GM21381 (cell line): ENCODE results near the gene MYOCD.

ENCODE experiments used
- ATAC-seq: cut with Tn5 transposase; IDR thresholded peaks from one replicate; pipeline ENCODE4 v1.9.1; 2021; ENCODE audit warnings: mild to moderate bottlenecking, moderate library complexity; ENCODE audit not compliant: unreplicated experiment

Gene MYOCD

DNA sequence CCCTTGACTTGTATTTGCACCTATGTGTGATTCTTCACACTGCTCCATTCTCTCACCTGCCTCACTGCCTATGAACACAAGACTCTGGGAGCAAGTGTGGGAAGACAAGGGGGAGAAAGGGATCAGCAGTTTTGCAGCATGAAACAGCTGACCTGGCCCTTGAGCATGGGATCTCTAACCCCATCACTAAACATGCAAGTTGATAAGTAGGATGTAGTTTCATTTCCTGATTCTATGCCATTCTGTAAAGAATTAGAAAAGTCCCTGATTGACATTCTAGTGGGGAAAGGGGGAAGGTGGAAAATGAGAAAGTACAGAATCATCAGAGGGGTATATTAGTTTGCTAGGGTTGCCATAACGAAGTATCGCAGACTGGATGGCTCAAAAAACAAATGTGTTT lies 25.3 kb upstream of the MYOCD start:
- no peak for ATAC-seq

- no peak for ATAC-seq
Measured at GRCh38 chr17:12641084-12641483, 24.6 kb upstream of the MYOCD start.

DNA sequence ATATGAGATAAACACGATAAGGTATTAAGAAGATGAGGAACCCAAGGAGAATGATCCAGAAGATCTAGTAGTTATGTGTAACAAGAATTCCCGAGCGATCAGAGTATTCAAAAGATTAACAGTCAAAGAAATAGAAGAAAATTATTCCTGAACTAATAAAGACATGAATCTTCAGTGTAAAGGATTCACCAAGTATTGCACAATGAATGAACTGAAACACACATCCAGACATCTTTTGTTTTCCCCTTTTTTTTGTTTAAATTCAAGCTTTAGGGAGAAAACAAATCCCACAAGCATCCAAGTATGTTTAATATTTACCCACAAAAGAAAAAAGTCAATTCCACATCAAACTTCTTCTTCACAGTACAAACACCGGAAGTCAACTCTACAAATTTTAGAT lies 23.7 kb upstream of the MYOCD start:
- ATAC-seq: no peak

DNA sequence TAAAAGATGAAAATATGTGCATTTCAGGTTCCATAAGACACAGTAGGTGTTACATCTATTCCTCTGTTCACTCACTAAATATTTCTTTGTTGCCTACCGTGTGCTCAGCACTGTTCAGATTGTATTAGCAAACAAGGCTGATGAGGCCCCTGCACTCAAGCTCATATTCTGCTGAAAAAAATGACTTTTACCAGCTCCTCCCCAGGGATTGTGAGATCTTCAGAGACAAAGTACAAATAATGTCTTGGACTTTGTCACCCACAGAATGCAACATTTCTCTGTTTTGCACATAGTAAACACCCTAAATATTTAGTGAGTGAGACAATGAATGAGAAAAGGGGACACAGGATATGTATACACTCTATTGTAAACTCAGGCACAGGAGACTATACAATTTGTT lies 21.9 kb upstream of the MYOCD start:
- no peak for ATAC-seq

DNA sequence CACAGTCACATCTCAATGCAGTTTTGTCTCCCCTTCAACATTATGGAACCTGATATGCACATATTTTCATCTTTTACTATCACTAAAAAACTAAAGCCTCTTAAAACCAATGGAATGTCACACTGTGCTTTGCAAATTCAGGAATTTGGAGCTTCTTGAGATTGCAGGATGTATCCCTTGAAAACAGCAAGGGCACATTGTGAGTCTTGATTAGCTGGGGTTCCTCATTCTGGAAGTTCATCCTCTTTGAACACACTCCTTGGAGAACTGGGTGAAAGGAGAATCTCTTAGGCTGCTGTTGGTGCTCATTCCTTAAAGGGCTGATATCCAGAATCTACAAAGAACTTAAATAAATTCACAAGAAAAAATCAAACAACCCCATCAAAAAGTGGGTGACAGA lies 21.1 kb upstream of the MYOCD start:
- ATAC-seq: no peak

- no peak for ATAC-seq
Measured at GRCh38 chr17:12646761-12647422, 18.8 kb upstream of the MYOCD start.

GRCh38 chr17:12648498-12648897 lies 17.2 kb upstream of the MYOCD start:
- no peak for ATAC-seq

- ATAC-seq: no peak
Measured at GRCh38 chr17:12655936-12656335, 9.8 kb upstream of the MYOCD start.

DNA sequence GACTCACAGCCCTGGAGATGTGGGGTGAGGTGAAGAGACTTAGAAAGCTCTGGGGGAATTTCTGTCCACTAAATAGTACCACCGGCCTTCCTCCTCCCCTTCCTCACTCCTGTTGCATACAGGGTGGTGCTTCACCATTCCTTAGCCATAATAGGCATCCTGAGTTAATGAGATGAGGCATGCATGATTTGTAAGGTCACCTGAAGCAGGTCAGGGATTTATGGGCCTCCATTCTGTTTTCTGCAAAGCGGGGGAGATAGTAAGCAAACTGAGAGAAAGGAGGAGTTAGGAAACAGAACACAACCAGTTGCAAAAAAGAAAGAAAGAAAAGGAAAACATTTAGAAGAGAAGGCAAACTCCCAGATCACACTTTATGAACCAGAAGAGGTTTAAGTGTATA lies 9.3 kb upstream of the MYOCD start:
- no peak for ATAC-seq

GRCh38 chr17:12659500-12659899 lies 6.2 kb upstream of the MYOCD start:
- ATAC-seq: no peak

DNA sequence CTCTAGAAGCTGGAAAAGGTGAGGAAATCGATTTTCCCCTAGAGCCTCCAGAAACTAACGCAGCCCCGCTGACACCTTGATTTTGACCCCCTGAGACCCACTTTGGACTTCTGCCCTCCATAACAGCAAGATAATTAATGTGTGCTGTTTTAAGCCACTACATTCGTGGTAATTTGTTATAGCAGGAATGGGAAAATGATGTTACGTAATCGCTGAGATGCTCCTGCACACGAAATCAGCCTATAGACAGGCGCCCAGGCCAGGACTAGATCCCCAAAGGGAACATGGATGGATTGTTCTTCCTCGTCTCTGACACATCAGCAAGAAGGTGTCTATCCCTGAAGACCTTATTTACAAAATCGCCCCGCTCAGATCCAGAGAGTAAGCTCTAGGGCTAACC lies 1.4 kb upstream of the MYOCD start:
- no peak for ATAC-seq

DNA sequence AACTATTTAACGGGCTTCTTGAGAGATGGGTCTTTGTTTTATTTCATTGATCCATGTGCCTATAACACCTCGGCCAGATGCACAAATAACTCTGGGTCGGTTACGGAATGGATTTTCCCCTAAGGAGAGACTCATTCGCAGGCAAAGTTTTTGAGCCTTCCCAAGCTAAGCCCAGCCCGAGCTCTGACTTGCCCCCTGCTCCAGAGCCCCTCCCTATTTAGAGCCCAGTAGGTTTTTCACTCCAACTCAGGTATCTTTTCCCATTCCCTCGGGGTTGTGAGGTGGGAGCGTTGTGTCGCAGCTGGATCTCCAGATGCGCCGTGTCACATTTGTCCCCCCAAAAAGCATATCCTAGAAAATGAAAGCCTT lies 812 bp upstream of the MYOCD start:
- ATAC-seq: no peak

- no peak for ATAC-seq
Measured at GRCh38 chr17:12666718-12667117, 1.0 kb downstream of the MYOCD start.

DNA sequence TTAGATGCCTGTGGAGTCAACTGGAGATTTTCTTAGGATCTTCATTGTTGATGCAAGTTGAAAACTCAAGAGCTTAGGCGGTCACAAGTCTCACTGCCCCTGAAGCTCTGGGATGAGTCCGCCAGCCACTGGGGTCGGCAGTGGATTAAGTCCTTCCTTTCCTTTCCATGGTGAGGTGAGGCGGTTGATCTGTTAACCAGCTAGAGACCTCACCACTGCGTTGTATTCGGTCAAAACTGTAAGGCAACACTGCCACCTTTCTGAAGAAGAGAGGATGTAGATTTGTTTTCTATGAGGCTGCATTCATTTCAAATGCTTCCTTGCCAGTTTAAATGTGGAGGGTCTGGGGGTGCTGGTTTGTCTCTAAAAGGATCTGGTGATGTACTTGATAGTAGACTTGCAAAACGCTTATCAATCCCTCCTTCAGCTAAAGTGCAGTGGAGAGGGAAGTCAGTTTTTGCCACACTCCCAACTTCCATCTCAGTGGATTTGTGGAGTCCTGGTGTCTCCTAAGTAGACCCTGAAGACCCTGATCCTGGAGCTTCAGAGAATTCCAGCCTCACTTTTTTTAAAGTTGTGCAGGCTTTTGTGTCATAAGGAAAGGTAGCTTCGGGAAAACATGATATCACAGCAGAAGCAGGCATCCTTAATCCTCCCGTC lies 1.7 kb downstream of the MYOCD start:
- no peak for ATAC-seq

DNA sequence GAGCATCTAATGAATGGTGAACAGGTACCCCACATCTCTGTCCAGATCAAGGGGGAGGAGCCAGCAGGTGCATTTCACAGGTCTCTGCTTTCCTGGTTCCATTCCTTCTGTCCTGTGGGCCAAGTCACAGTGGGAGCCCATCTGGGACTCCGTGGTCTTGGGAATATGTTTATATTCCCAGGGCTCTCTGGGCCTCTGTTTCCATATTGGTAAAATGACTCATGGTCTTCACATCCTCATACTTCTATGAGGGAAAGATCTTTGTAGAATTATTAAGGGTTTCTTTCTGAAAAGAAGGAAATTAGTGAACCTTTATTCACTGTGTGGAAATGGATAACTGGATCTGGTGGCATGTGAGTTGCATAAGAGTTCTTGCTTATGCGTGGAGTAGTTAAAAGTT lies 6.2 kb downstream of the MYOCD start:
- no peak for ATAC-seq

DNA sequence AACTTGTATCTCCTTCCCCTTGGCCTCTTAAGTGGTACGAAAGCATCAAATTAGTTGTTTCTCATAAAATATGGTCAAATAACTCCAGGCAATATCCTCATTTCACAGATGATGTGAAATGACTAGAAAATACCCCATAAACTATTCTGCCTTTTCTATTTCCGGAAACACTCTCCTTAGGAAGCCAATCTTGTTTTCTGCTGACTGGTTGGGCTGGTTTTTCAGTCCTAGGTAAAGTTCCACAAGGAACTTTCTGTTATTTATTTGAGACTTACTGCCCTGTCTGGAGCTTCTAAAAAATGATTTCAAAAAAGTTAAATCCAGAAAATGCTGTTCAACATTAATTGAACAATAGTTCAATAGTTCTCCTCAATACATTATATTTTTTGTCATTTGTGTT lies 7.3 kb downstream of the MYOCD start:
- ATAC-seq: no peak

DNA sequence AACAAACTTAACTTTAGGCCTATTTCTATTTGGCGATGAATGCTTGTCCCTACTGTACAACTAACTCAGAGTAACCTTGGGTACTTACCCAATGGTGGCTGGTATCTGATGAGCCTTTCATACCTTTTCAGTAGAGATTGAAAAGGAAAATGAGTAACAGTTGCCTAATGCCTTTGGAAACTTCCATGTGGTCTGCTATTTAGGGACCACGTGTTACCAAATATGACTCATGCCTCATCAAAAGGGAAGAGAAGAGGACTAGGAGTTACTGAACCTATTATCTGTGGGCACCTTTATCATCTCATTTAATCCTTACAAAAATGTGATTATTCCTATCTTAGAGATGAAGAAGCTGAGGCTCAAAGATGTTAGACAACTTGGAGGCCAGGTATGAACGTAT lies 8.1 kb downstream of the MYOCD start:
- ATAC-seq: no peak

DNA sequence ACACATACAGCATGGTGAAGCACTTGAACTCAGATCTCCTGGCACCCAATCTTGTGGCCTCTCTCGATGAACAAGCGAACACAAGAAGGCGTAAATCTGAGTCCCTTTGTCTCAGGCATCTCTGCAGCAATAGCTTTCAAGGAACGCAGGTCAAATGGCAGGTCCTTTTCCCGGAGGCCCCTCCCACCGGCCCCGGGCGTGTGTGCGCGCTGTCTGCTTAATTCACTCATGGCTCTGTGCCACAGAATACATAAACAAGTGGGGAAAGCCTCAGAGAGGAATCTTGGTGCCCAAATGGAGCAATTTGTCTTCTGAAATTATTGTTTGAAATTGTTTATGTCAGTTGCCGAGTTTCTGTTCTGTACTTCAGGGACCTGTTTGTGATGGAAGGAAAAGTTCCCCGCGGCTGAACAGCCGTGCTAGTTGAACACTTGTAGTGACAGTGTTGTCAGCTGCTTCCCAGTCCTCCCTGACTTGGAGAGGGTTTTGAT lies 14.8 kb downstream of the MYOCD start:
- no peak for ATAC-seq

DNA sequence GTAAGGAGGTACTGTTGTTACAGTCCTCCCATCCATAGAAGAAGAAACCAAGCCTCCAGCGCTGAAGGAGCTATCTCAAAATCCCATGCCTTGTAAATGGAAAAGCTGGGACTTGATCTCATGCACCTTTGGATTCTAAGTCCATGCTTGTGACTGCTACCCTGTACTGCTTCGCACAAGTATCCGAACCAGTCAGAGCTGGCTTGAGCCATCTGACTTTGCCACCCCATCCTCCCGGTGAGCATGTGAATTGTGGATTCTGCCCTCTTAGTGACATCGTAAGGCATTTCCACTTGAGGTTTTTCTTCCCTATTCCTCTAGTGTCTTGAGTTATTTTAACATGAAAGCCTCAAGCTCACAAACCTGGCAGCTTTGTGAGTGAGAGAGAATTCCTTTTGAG lies 15.3 kb downstream of the MYOCD start:
- ATAC-seq: no peak

DNA sequence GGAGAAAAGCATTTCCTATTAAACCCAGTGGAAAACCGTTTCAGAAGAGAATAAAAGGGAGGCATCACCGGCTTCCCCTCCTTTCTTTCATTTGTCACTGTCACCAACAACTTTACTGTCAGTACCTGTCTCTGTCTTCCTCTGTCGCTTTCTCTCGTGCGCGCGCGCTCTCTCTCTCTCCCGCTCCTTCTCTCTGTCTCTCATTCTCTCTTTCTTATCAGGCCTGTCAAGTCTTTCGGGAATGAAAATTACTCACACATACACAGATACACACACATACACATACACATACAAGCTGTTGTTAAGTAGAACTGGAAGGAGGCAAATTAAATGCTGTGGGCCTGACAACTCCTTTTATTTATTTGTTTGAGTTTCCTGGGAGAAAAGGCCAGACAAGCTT lies 17.6 kb downstream of the MYOCD start:
- no peak for ATAC-seq

DNA sequence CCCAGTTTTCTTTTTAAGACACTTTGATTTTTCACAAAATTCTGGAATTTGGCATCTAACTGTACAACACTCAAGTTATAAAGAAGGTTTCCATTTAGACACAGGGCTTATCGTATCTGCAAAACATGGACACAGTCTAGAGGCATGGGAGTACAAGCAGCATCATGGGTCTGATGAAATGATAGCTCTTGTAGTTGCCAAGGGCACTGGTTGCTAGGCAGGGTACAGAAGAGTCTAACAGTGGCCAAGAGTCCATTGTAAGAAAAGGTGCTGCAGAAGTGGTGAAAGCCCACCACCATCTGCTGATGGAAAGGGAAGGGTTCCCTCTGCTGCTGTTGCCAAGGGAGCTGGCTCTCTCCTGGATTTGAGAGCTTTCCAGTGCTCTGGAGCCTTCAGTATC lies 20.8 kb downstream of the MYOCD start:
- ATAC-seq: no peak

- ATAC-seq: no peak
Measured at GRCh38 chr17:12688382-12688781, 22.7 kb downstream of the MYOCD start.

GRCh38 chr17:12691173-12691572 lies 25.5 kb downstream of the MYOCD start:
- no peak for ATAC-seq
